HG02610 (cell line): ENCODE measurements around the gene RBPJ.

Experiments used
- ATAC-seq: cut with Tn5 transposase; IDR thresholded peaks from one replicate; pipeline ENCODE4 v1.9.1; 2021; ENCODE audit warnings: mild to moderate bottlenecking, moderate library complexity; ENCODE audit not compliant: unreplicated experiment

The RBPJ gene

GRCh38 chr4:26412381-26413372 lies 91.9 kb downstream of the RBPJ start:
- ATAC-seq: no peak

GRCh38 chr4:26413582-26413981 lies 92.8 kb downstream of the RBPJ start:
- ATAC-seq: no peak

- no peak for ATAC-seq
Observed at GRCh38 chr4:26418107-26418506, 97.3 kb downstream of the RBPJ start.

GRCh38 chr4:26418850-26419249 lies 98.0 kb downstream of the RBPJ start:
- ATAC-seq: no peak

GRCh38 chr4:26420438-26420837 lies 99.6 kb downstream of the RBPJ start:
- no peak for ATAC-seq

GRCh38 chr4:26420913-26421312 lies 100.1 kb downstream of the RBPJ start:
- no peak for ATAC-seq

GRCh38 chr4:26424153-26424552 lies 103.3 kb downstream of the RBPJ start:
- no peak for ATAC-seq

GRCh38 chr4:26424838-26425237 lies 104.0 kb downstream of the RBPJ start:
- no peak for ATAC-seq

GRCh38 chr4:26425953-26426352 lies 105.1 kb downstream of the RBPJ start:
- ATAC-seq: no peak

- ATAC-seq: no peak
Observed at GRCh38 chr4:26426892-26427291, 106.1 kb downstream of the RBPJ start.

GRCh38 chr4:26429910-26430309 lies 109.1 kb downstream of the RBPJ start:
- no peak for ATAC-seq

- ATAC-seq: no peak
Observed at GRCh38 chr4:26431461-26432180, 110.8 kb downstream of the RBPJ start.

GRCh38 chr4:26432419-26432818 lies 111.6 kb downstream of the RBPJ start:
- no peak for ATAC-seq

GRCh38 chr4:26433556-26433955 lies 112.7 kb downstream of the RBPJ start:
- ATAC-seq: no peak

- no peak for ATAC-seq
Observed at GRCh38 chr4:26434030-26434639, 113.3 kb downstream of the RBPJ start.

- no peak for ATAC-seq
Observed at GRCh38 chr4:26441102-26441501, 120.3 kb downstream of the RBPJ start.

- ATAC-seq: no peak
Observed at GRCh38 chr4:26441771-26442170, 121.0 kb downstream of the RBPJ start.

- ATAC-seq: no peak
Observed at GRCh38 chr4:26447378-26447777, 126.6 kb downstream of the RBPJ start.

- no peak for ATAC-seq
Observed at GRCh38 chr4:26450418-26450817, 129.6 kb downstream of the RBPJ start.

GRCh38 chr4:26451597-26451996 lies 130.8 kb downstream of the RBPJ start:
- no peak for ATAC-seq
